Kidney (tissue), 14 donors: Measurements from ENCODE around the gene GNL2. TPM values are rescaled to one million over a fixed set of nuclear protein-coding genes. Genes with fewer than 3 reads are reported as not detected.
"Not testable (repeated sequence)": the region's sequence is repeated elsewhere in the genome, so short reads cannot be mapped to it uniquely, and the experiment has no call there.

Experiments used
- DNase-seq, 5 donors: peaks; one replicate each; pipeline ENCODE4 v3.0.0-alpha.2; 2013 to 2020
- FAIRE-seq: peaks from 2 replicates; lab custom pipeline; 2012; peaks lifted over from hg19 to GRCh38; lab: Jason Lieb, UNC
- H3K27ac ChIP-seq, 2 donors: one replicate each; pipeline ENCODE4 v1.7.0; 2013; ENCODE audit warnings: low read depth in 2 of 2, low read length in 2 of 2, inconsistent platforms in 1 of 2
- H3K27me3 ChIP-seq: one replicate; pipeline ENCODE4 v1.7.1; 2013; ENCODE audit warnings: low read length, inconsistent platforms; ENCODE audit not compliant: control insufficient read depth, insufficient read depth
- H3K36me3 ChIP-seq, 3 donors: one replicate each; pipeline versions ENCODE4 v1.7.0 to v1.7.1; 2013; ENCODE audit warnings: low read length in 3 of 3, control low read depth in 1 of 3, inconsistent platforms in 1 of 3; ENCODE audit not compliant: insufficient read depth in 3 of 3, control insufficient read depth in 2 of 3
- H3K4me1 ChIP-seq, 3 donors: one replicate each; pipeline versions ENCODE4 v1.7.0 to v1.7.1; 2013; ENCODE audit warnings: low read length in 3 of 3, inconsistent platforms in 1 of 3, low read depth in 1 of 3; ENCODE audit not compliant: control insufficient read depth in 2 of 3, insufficient read depth in 2 of 3
- H3K4me3 ChIP-seq, 3 donors: one replicate each; pipeline versions ENCODE4 v1.7.0 to v1.8.1; 2013; ENCODE audit warnings: low read length in 3 of 3, control low read depth in 1 of 3, inconsistent platforms in 1 of 3
- H3K9ac ChIP-seq, 3 donors: one replicate each; pipeline versions ENCODE4 v1.7.0 to v1.7.1; 2013; ENCODE audit warnings: low read length in 3 of 3, control low read depth in 1 of 3, inconsistent platforms in 1 of 3
- H3K9me3 ChIP-seq, 3 donors: one replicate each; pipeline versions ENCODE4 v1.7.0 to v1.7.1; 2013; ENCODE audit warnings: low read length in 3 of 3, control low read depth in 1 of 3, inconsistent platforms in 1 of 3; ENCODE audit not compliant: control insufficient read depth in 2 of 3, insufficient read depth in 1 of 3
- intact Hi-C: fragments of 100-400 bp; cut with DNase I; formaldehyde crosslinking; loops from one replicate; pipeline ENCODE4 v1.11.1; 2022
- polyA plus RNA-seq: library from polyadenylated mRNA; stranded (reverse); fragments of 350-450 nt; fragmentation: Illumina TruSeq; extraction: RNeasy Lipid Tissue Mini Kit (QIAGEN cat#74804); gene quantifications from one replicate; pipeline ENCODE4 v1.2.3, GENCODE V29; 2014; ENCODE audit warnings: low read depth, low replicate concordance; ENCODE audit not compliant: insufficient read depth
- total RNA-seq: library from RNA; stranded (reverse); fragmentation: NEBNext Ultra II Directional; extraction: Animal tissue kit (Norgen Biotek cat#: 25700); gene quantifications from one replicate; pipeline ENCODE4 v1.2.1, GENCODE V29; 2021
- TF ChIP-seq, protein P1 (sequence below): IDR thresholded peaks from 3 replicates; pipeline ENCODE4 v1.5.1; 2012; ENCODE audit warnings: mild to moderate bottlenecking, moderate library complexity, borderline replicate concordance; ENCODE audit not compliant: insufficient read depth; ENCODE audit errors: extremely low read depth
- donor health status: control.
- donor health status: control.
- donor health status: control.
- donor health status: control.
- donor health status: control.
- donor health status: DM: yes; HTN: yes; CAD: no.
- donor health status: Normal renal cell carcinoma (clear cell type).

GNL2 gene
- total and polyA plus RNA-seq, 2 donors from 2014 or later: 35.9 to 36.7 TPM

DNA sequence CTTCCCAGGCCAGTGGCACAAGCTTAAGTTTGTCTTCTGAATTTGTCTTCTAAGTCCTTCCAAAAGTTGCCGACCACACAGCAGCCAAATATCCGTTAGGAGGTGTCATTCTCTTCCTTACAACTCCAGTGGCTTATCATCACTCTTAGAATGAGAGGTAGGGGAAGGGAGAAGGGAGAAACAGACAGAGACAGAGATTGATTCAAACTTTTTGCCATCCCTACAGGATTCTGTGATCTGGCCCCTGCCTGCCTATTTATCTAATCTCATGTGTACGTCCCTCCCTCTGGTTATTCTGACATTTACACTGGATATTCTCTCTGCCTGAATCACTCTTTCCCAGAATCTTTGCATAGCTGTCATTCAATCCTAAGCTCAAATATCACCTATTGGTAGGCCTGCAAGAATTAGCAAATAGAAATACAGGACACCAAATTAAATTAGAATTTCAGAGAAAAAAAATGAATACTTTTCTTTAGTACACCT is 488 bp upstream of the GNL2 start:
- intact Hi-C loops: no loop called here
- H3K4me3 ChIP-seq: peak overlapping the region; percentile 88 to 100 (median 95)
- no peak for FAIRE-seq
- H3K27ac ChIP-seq: peak overlapping the region; percentile 6 to 85
- H3K9ac ChIP-seq: peak overlapping the region; percentile 11 to 88 (median 56)
- no peaks in the 10 kb centered on the region for H3K27me3 ChIP-seq
- H3K36me3 ChIP-seq: peaks cover 0 to 7% (median 3%) of the 10 kb centered on the region in 3 donors
- H3K9me3 ChIP-seq: no peaks in the 10 kb centered on the region
- TF ChIP-seq, protein P1, sequence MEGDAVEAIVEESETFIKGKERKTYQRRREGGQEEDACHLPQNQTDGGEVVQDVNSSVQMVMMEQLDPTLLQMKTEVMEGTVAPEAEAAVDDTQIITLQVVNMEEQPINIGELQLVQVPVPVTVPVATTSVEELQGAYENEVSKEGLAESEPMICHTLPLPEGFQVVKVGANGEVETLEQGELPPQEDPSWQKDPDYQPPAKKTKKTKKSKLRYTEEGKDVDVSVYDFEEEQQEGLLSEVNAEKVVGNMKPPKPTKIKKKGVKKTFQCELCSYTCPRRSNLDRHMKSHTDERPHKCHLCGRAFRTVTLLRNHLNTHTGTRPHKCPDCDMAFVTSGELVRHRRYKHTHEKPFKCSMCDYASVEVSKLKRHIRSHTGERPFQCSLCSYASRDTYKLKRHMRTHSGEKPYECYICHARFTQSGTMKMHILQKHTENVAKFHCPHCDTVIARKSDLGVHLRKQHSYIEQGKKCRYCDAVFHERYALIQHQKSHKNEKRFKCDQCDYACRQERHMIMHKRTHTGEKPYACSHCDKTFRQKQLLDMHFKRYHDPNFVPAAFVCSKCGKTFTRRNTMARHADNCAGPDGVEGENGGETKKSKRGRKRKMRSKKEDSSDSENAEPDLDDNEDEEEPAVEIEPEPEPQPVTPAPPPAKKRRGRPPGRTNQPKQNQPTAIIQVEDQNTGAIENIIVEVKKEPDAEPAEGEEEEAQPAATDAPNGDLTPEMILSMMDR: no peak
- DNase-seq: no peak
- H3K4me1 ChIP-seq: peaks cover 0 to 9% (median 0%) of the 10 kb centered on the region in 3 donors

- intact Hi-C loops: no loop called here
- DNase-seq: no peak
- Histone ChIP-seq H3K4me1 (peaks cover 0 to 9% (median 0%) of the 10 kb centered on the region in 3 donors), H3K27me3 (no peaks in the 10 kb centered on the region), H3K9ac (no peak overlapping the region), H3K36me3 (peaks cover 0 to 15% (median 15%) of the 10 kb centered on the region in 3 donors), H3K27ac (no peak overlapping the region), H3K4me3 (no peak overlapping the region), H3K9me3 (no peaks in the 10 kb centered on the region)
- TF ChIP-seq, protein P1: no peak
- no peak for FAIRE-seq
Observed at GRCh38 chr1:37593726-37594125, 2.0 kb downstream of the GNL2 start.

DNA sequence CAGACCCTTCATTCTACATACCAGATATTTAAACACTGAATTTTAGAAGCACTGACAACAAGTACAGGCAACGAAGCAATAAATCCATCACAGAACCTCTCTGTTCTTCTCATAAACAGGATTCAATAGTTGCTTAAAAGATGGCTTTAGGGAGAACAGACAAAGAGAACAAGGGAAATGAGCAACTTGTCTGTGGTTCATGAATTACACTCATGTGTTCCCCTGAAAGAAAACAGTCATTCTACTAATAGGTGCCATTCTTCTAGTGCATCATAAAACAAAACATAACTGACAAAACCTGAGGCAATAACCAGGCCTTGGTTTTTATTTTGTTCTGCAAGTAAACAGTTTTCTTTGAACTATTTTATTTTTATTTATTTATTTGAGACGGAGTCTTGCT is 6.8 kb downstream of the GNL2 start:
- Histone ChIP-seq H3K36me3 (peaks cover 2 to 32% (median 20%) of the 10 kb centered on the region in 3 donors), H3K27me3 (no peaks in the 10 kb centered on the region), H3K9ac (no peak overlapping the region), H3K27ac (no peak overlapping the region), H3K9me3 (no peaks in the 10 kb centered on the region), H3K4me1 (no peaks in the 10 kb centered on the region), H3K4me3 (no peak overlapping the region)
- DNase-seq (no peak), FAIRE-seq (no peak)
- TF ChIP-seq, protein P1: no peak
- intact Hi-C loops: no loop called here

GRCh38 chr1:37584544-37584943 is 11.2 kb downstream of the GNL2 start:
- H3K4me3 ChIP-seq, H3K27ac ChIP-seq, H3K4me1 ChIP-seq, H3K27me3 ChIP-seq, H3K9me3 ChIP-seq, FAIRE-seq, H3K9ac ChIP-seq, intact Hi-C loops, DNase-seq: not testable (repeated sequence)
- H3K36me3 ChIP-seq: peaks cover 5 to 39% (median 29%) of the 10 kb centered on the region in 3 donors
